Measurements from ENCODE around the gene CCDC68.

DNA sequence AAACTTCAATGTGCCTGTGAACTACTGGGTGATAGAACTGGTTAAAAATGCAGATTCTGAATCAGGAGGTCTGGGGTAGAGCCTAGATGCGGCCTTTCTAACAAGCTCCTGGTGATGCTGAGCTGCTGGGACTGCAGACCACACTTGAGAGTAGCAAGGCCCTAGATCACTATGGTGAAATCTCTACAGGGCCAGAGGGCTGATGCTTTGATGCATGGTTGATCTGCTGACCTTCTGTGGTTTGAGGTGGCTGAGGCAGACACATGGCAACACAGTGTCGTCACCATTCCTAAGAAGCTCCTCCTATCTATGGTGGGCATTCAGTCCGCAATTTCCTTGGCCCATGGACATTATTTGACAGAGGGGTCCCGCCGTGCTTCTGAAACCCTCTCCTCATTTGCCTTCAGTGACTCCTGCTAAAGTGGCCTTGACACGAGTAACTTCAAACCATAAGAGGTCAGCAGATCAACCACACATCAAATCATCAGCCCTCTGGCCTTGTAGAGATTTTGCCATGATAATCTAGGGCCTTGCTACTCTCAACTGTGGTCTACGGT, 19.8 kb downstream of the CCDC68 start:
- TF ChIP-seq, protein P1, sequence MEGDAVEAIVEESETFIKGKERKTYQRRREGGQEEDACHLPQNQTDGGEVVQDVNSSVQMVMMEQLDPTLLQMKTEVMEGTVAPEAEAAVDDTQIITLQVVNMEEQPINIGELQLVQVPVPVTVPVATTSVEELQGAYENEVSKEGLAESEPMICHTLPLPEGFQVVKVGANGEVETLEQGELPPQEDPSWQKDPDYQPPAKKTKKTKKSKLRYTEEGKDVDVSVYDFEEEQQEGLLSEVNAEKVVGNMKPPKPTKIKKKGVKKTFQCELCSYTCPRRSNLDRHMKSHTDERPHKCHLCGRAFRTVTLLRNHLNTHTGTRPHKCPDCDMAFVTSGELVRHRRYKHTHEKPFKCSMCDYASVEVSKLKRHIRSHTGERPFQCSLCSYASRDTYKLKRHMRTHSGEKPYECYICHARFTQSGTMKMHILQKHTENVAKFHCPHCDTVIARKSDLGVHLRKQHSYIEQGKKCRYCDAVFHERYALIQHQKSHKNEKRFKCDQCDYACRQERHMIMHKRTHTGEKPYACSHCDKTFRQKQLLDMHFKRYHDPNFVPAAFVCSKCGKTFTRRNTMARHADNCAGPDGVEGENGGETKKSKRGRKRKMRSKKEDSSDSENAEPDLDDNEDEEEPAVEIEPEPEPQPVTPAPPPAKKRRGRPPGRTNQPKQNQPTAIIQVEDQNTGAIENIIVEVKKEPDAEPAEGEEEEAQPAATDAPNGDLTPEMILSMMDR (conservative IDR thresholded peaks at IDR 0.05; ENCODE audit: low read depth, low read length) = no peak
- no peak for TF ChIP-seq MXI1 (IDR thresholded peaks at IDR 0.05; ENCODE audit: borderline replicate concordance, low read depth, low read length)
- no peak for TF ChIP-seq POLR2A (IDR thresholded peaks at IDR 0.05; ENCODE audit: low read depth, low read length)
- TF ChIP-seq CEBPB (IDR thresholded peaks at IDR 0.05; ENCODE audit: low read depth, low read length) = no peak
- TF ChIP-seq RCOR1 (IDR thresholded peaks at IDR 0.05; ENCODE audit: insufficient replicate concordance, low read length) = no peak
- no peak for TF ChIP-seq MAFK (IDR thresholded peaks at IDR 0.05; ENCODE audit: low read depth, low read length)
- no peak for TF ChIP-seq SMC3 (IDR thresholded peaks at IDR 0.05; ENCODE audit: low read depth, low read length)
- TF ChIP-seq, protein P2, sequence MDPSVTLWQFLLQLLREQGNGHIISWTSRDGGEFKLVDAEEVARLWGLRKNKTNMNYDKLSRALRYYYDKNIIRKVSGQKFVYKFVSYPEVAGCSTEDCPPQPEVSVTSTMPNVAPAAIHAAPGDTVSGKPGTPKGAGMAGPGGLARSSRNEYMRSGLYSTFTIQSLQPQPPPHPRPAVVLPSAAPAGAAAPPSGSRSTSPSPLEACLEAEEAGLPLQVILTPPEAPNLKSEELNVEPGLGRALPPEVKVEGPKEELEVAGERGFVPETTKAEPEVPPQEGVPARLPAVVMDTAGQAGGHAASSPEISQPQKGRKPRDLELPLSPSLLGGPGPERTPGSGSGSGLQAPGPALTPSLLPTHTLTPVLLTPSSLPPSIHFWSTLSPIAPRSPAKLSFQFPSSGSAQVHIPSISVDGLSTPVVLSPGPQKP (IDR thresholded peaks at IDR 0.05; ENCODE audit: borderline replicate concordance, low read depth, low read length) = no peak

Measured in IMR-90 (cell line).